ENCODE measurements around the gene SPINK4.

SPINK4 gene

GRCh38 chr9:33291901-33292300 is 51.9 kb downstream of the SPINK4 start:
- DNase-seq (ENCODE audit: low read depth in 2 of 2), result no peak

GRCh38 chr9:33293782-33294181 is 53.8 kb downstream of the SPINK4 start:
- no peak for DNase-seq (ENCODE audit: low read depth in 2 of 2)

DNA sequence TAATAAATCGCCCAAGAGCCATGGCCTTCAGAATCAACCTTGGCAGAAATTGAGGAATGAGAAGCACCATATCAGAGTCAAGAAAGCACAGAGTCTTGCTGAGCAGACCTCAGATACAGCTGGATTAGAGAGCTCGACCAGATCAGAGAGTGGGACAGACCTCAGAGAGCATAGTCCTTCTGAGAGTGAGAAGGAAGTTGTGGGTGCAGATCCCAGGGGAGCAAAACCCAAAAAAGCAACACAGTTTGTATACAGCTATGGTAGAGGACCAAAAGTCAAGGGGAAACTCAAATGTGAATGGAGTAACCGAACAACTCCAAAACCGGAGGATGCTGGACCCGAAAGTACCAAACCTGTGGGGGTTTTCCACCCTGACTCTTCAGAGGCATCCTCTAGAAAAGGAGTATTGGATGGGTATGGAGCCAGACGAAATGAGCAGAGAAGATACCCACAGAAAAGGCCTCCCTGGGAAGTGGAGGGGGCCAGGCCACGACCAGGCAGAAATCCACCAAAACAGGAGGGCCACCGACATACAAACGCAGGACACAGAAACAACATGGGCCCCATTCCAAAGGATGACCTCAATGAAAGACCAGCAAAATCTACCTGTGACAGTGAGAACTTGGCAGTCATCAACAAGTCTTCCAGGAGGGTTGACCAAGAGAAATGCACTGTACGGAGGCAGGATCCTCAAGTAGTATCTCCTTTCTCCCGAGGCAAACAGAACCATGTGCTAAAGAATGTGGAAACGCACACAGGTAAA is 54.9 kb downstream of the SPINK4 start:
- no peak for DNase-seq (ENCODE audit: low read depth in 2 of 2)

- no peak for DNase-seq (ENCODE audit: low read depth in 2 of 2)
These were observed 55.6 kb downstream of the SPINK4 start for GRCh38 chr9:33295571-33295970.

- no peak for DNase-seq (ENCODE audit: low read depth in 2 of 2)
These were observed 57.5 kb downstream of the SPINK4 start for GRCh38 chr9:33297432-33297831.
